Gastroesophageal sphincter (tissue), 4 donors: Measurements from ENCODE around the gene CHIC2. TPM values are rescaled to one million over a fixed set of nuclear protein-coding genes. Genes with fewer than 3 reads are reported as not detected.

ENCODE experiments used
- ATAC-seq: fragments of 150-250 bp; one replicate; pipeline ENCODE4 v1.9.1; 2016; ENCODE audit warnings: mild to moderate bottlenecking, moderate library complexity
- H3K27ac ChIP-seq, 4 donors: fragments of 200-600 bp; sonication (generic) in 3 of 4; 1 replicate in 3 of 4; 2 replicates in 1 of 4; pipeline ENCODE4 v1.5.1; 2016 to 2019
- H3K27me3 ChIP-seq: fragments of 200-600 bp; sonication (generic); one replicate; pipeline ENCODE4 v1.5.1; 2019
- H3K36me3 ChIP-seq, 2 donors: fragments of 200-600 bp; sonication (generic); one replicate each; pipeline ENCODE4 v1.5.1; 2019; ENCODE audit warnings: control low read depth in 1 of 2
- H3K4me1 ChIP-seq, 3 donors: fragments of 200-600 bp; sonication (generic); 1 replicate in 2 of 3; 2 replicates in 1 of 3; pipeline ENCODE4 v1.5.1; 2016 to 2019; ENCODE audit warnings: control low read depth in 2 of 3
- H3K4me3 ChIP-seq, 2 donors: fragments of 200-600 bp; sonication (generic); one replicate each; pipeline ENCODE4 v1.5.1; 2019; ENCODE audit warnings: mild to moderate bottlenecking in 1 of 2, moderate library complexity in 1 of 2
- H3K9me3 ChIP-seq, 3 donors: fragments of 200-600 bp; sonication (generic); one replicate each; pipeline ENCODE4 v1.5.1; 2017 to 2019; ENCODE audit warnings: control low read depth in 2 of 3
- EP300 ChIP-seq: sonication (generic); formaldehyde crosslinking; IDR thresholded peaks from one replicate; pipeline ENCODE4 v1.6.1; 2017; ENCODE audit warnings: antibody characterized with exemption, mild to moderate bottlenecking
- POLR2A ChIP-seq, 2 donors: fragments of 450-650 bp; IDR thresholded peaks; one replicate each; pipeline ENCODE4 v1.6.1; 2017; ENCODE audit warnings: antibody characterized with exemption in 2 of 2, mild to moderate bottlenecking in 2 of 2, moderate library complexity in 1 of 2
- POLR2AphosphoS5 ChIP-seq: sonication (generic); formaldehyde crosslinking; IDR thresholded peaks from one replicate; pipeline ENCODE4 v1.6.1; 2017; ENCODE audit warnings: antibody characterized with exemption
- WGBS, 2 donors: methylation state at CpG; one replicate each; pipeline ENCODE4 v1.1.5; 2018; ENCODE audit warnings: low coverage in 1 of 2; 5-methylcytosine and 5-hydroxymethylcytosine counted together
- small RNA-seq, 4 donors: library from RNA; depleted of rRNA; stranded (forward); fragments of <200 nt; gene quantifications; one replicate each; pipeline ENCODE3, GENCODE V24; 2016
- total RNA-seq, 4 donors: library from RNA; depleted of rRNA; stranded (reverse); fragments of >200 nt; gene quantifications; one replicate each; pipeline ENCODE4 v1.1.0, GENCODE V29; 2016
- TF ChIP-seq, protein P1 (sequence below), 4 experiments: fragments of 200-600 bp in 2 of 4; fragments of 450-650 bp in 2 of 4; sonication (generic) in 1 of 4; IDR thresholded peaks; one replicate each; pipeline ENCODE4 v1.5.1; 2017 to 2019; ENCODE audit warnings: antibody characterized with exemption in 4 of 4, mild to moderate bottlenecking in 2 of 4, moderate library complexity in 2 of 4

Gene CHIC2
- total RNA-seq, 4 donors from 2014 or later, result 25.0 to 37.7 (median 29.2) TPM

DNA sequence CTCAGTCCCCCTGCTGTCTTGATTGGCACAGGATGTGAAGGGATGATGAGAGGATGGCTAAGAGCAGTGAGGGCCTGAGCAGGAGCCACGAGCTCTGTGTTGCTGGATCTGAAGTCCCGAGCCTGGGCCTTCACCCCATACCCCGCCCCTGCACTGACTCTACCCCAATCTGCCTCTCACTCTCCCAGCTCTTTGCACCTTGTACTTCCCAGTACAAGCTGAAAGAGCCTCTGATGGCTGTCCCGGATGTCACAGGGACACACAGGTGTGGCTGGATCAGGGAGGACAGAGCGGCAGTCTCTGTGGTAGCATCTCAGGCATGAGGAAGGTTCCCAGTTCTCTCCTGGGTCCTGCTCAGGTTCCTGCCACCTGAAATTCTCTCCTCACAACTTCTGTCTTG is 103.6 kb downstream of the CHIC2 start:
- WGBS, 2 donors, result 83 to 100% methylated on average over 2 to 5 of the region's 5 CpGs

More for the DNA sequence above, 103.6 kb downstream of the CHIC2 start:
- TF ChIP-seq POLR2A (IDR thresholded peaks at IDR 0.05) (no peak), POLR2AphosphoS5 (no peak), EP300 (no peak)
- TF ChIP-seq, protein P1, sequence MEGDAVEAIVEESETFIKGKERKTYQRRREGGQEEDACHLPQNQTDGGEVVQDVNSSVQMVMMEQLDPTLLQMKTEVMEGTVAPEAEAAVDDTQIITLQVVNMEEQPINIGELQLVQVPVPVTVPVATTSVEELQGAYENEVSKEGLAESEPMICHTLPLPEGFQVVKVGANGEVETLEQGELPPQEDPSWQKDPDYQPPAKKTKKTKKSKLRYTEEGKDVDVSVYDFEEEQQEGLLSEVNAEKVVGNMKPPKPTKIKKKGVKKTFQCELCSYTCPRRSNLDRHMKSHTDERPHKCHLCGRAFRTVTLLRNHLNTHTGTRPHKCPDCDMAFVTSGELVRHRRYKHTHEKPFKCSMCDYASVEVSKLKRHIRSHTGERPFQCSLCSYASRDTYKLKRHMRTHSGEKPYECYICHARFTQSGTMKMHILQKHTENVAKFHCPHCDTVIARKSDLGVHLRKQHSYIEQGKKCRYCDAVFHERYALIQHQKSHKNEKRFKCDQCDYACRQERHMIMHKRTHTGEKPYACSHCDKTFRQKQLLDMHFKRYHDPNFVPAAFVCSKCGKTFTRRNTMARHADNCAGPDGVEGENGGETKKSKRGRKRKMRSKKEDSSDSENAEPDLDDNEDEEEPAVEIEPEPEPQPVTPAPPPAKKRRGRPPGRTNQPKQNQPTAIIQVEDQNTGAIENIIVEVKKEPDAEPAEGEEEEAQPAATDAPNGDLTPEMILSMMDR (IDR thresholded peaks at IDR 0.05), result no peak
- Histone ChIP-seq H3K4me1 (no peaks in the 10 kb centered on the region), H3K4me3 (no peak overlapping the region), H3K36me3 (no peaks in the 10 kb centered on the region), H3K9me3 (no peaks in the 10 kb centered on the region), H3K27me3 (peaks cover 18% of the 10 kb centered on the region), H3K27ac (no peak overlapping the region)
- ATAC-seq, result no peak

Small RNAs within 50 kb of the gene (small RNA-seq; reads per million reads assigned to genes)
- gene AC110792.1, result 0 reads per million in 4 donors
- gene AC110792.3, result 0 reads per million in 4 donors

Other genes starting within 250 kb of the CHIC2 start
- gene GSX2, start 35.6 kb upstream of the CHIC2 start, total RNA-seq, result not detected
- gene PDGFRA, start 164.7 kb upstream of the CHIC2 start, total RNA-seq, result 100 to 1,000 TPM in 3 of 4 donors, 10 to 100 TPM in 1; 92.2 to 164 (median 130) TPM